OCI-LY7 (cell line): Measurements from ENCODE around the gene ENOX2.

Source experiments
- EZH2phosphoT487 ChIP-seq: fragments of 200-600 bp; sonication (generic); IDR thresholded peaks from 2 replicates; pipeline ENCODE4 v1.6.1; 2018; ENCODE audit warnings: low read depth, borderline replicate concordance, mild to moderate bottlenecking, mixed run types, antibody characterized with exemption, low read length, moderate library complexity, mixed read lengths
- TF ChIP-seq, protein P1 (sequence below): fragments of 200-600 bp; sonication (generic); conservative IDR thresholded peaks from 2 replicates; pipeline ENCODE4 v1.5.1; 2014; ENCODE audit warnings: mild to moderate bottlenecking, antibody characterized with exemption, low read length, moderate library complexity, mixed read lengths

DNA sequence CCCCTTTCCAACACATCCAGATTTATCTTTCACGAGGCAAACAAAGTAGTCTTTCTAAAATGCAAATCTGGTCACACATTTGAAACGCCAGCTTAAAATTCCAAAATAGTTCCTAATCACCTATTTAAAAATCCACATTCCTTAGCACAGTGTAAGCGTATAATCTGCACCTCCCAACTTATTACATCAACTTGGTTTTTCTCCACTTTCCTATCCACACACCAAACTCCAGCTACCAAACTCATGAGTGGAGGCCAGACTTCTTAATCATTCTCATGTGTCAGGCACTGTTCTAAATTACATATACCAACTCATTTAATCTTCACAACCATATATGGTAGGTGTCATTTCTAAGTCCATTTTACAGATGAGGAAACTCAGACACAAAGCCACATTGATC is 33.8 kb downstream of the ENOX2 start:
- TF ChIP-seq, protein P1, sequence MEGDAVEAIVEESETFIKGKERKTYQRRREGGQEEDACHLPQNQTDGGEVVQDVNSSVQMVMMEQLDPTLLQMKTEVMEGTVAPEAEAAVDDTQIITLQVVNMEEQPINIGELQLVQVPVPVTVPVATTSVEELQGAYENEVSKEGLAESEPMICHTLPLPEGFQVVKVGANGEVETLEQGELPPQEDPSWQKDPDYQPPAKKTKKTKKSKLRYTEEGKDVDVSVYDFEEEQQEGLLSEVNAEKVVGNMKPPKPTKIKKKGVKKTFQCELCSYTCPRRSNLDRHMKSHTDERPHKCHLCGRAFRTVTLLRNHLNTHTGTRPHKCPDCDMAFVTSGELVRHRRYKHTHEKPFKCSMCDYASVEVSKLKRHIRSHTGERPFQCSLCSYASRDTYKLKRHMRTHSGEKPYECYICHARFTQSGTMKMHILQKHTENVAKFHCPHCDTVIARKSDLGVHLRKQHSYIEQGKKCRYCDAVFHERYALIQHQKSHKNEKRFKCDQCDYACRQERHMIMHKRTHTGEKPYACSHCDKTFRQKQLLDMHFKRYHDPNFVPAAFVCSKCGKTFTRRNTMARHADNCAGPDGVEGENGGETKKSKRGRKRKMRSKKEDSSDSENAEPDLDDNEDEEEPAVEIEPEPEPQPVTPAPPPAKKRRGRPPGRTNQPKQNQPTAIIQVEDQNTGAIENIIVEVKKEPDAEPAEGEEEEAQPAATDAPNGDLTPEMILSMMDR, result no peak
- TF ChIP-seq EZH2phosphoT487, result no peak
